Testis (tissue), 3 donors: ENCODE data around the gene ARHGAP31. TPM values are rescaled to one million over a fixed set of nuclear protein-coding genes. Genes with fewer than 3 reads are reported as not detected.

Experiments
- DNase-seq: peaks from one replicate; pipeline ENCODE4 v3.0.0-alpha.2; 2019
- H3K27ac ChIP-seq, 2 donors: fragments of 200-600 bp; sonication (generic); one replicate each; pipeline ENCODE4 v1.5.1; 2019
- H3K27me3 ChIP-seq: fragments of 200-600 bp; sonication (generic); one replicate; pipeline ENCODE4 v1.5.1; 2019
- H3K36me3 ChIP-seq: fragments of 200-600 bp; sonication (generic); one replicate; pipeline ENCODE4 v1.5.1; 2017; ENCODE audit warnings: low read depth; ENCODE audit errors: missing control alignments
- H3K4me1 ChIP-seq: fragments of 200-600 bp; sonication (generic); one replicate; pipeline ENCODE4 v1.5.1; 2019
- H3K4me3 ChIP-seq, 2 donors: fragments of 200-600 bp; sonication (generic); one replicate each; pipeline ENCODE4 v1.5.1; 2017 to 2019
- H3K9me3 ChIP-seq: fragments of 200-600 bp; sonication (generic); one replicate; pipeline ENCODE4 v1.5.1; 2017
- POLR2A ChIP-seq: fragments of 450-650 bp; IDR thresholded peaks from one replicate; pipeline ENCODE4 v1.6.1; 2017; ENCODE audit warnings: antibody characterized with exemption, mild to moderate bottlenecking, moderate library complexity
- WGBS, 2 donors: methylation state at CpG; one replicate each; pipeline ENCODE4 v1.1.5; 2018; 5-methylcytosine and 5-hydroxymethylcytosine counted together
- intact Hi-C: fragments of 100-400 bp; cut with DNase I; formaldehyde crosslinking; loops from one replicate; pipeline ENCODE4 v1.15.1; 2023; ENCODE audit warnings: low total_unique reads
- polyA plus RNA-seq: library from polyadenylated mRNA; stranded (reverse); fragments of 350-450 nt; fragmentation: Illumina TruSeq; extraction: RNeasy Lipid Tissue Mini Kit (QIAGEN cat#74804); gene quantifications from one replicate; pipeline ENCODE4 v1.2.3, GENCODE V29; 2014; ENCODE audit warnings: low read depth, low replicate concordance; ENCODE audit not compliant: insufficient read depth
- total RNA-seq, 2 donors: library from RNA; depleted of rRNA; stranded (reverse); fragments of >200 nt; gene quantifications; one replicate each; pipeline ENCODE4 v1.2.3, GENCODE V29; 2016
- TF ChIP-seq, protein P1 (sequence below), 3 experiments: fragments of 450-650 bp in 2 of 3; fragments of 200-600 bp in 1 of 3; sonication (generic) in 1 of 3; IDR thresholded peaks; one replicate each; pipeline ENCODE4 v1.5.1; 2016 to 2019; ENCODE audit warnings: antibody characterized with exemption in 3 of 3, mild to moderate bottlenecking in 2 of 3, moderate library complexity in 1 of 3

Gene ARHGAP31
- total and polyA plus RNA-seq, 3 donors from 2014 or later, result 5.2 to 6.2 (median 5.6) TPM

DNA sequence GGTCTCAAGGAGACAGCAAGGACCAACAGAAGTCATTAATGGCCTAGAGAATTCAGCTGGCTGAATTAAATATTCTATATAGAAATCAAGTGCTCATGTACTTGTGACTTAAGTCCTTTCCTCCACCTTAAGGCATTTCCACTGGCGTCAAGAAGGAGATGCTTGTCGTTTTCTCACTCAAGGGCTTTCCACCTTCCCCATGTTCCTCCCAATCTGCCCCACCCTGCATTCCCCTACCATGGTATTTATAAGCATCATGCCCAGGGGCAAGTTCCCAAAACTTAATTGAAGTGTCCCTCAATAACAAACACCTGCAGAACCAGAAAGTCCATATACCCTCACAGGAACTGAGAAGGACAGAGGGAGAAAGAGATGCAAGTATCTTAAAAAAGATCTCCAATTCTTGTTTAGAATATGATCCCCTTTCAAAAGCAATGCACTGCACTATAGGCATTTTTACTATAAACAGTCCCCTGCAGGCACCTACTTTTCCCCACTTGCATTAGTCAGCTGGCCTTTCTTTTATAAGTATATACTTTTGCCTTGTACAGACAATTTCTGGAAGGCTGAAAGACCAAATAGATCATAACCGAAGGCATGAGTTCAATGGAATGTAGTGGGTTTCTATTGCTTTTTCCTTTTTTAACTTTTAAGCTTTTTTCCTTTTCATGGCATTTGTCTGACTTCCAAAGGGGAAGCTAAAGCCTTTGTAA is 139.6 kb downstream of the ARHGAP31 start:
- no peak overlapping the region for H3K4me3 ChIP-seq
- no peaks in the 10 kb centered on the region for H3K36me3 ChIP-seq
- intact Hi-C loops, result no loop called here
- no peaks in the 10 kb centered on the region for H3K9me3 ChIP-seq
- TF ChIP-seq POLR2A, result no peak
- TF ChIP-seq, protein P1, sequence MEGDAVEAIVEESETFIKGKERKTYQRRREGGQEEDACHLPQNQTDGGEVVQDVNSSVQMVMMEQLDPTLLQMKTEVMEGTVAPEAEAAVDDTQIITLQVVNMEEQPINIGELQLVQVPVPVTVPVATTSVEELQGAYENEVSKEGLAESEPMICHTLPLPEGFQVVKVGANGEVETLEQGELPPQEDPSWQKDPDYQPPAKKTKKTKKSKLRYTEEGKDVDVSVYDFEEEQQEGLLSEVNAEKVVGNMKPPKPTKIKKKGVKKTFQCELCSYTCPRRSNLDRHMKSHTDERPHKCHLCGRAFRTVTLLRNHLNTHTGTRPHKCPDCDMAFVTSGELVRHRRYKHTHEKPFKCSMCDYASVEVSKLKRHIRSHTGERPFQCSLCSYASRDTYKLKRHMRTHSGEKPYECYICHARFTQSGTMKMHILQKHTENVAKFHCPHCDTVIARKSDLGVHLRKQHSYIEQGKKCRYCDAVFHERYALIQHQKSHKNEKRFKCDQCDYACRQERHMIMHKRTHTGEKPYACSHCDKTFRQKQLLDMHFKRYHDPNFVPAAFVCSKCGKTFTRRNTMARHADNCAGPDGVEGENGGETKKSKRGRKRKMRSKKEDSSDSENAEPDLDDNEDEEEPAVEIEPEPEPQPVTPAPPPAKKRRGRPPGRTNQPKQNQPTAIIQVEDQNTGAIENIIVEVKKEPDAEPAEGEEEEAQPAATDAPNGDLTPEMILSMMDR (IDR thresholded peaks at IDR 0.05), result no peak
- no peaks in the 10 kb centered on the region for H3K4me1 ChIP-seq
- no peak overlapping the region for H3K27ac ChIP-seq
- H3K27me3 ChIP-seq, result no peaks in the 10 kb centered on the region
- no peak for DNase-seq
- 97 to 99% methylated on average over 3 of the region's 3 CpGs for WGBS, 2 donors

DNA sequence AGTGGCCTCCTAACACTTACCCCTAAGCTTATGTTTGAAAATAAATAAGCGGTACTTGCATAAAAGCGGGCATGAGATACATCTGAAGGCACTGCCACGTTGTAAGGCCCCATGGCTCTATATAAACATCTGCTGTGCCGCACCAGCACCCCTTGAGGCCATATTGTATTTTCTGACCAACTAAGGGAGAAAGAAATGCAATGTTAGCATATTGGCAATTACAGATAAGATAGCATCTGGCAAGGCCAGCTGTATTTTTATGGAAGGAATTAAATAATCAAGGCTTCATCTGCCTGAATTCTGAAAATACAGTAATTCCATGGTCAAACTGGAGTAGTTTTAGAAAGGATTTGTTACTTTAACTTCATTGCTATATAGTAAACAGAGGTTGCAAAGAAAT is 140.5 kb downstream of the ARHGAP31 start:
- intact Hi-C loops, result no loop called here
- DNase-seq, result no peak
- WGBS, 2 donors, result 94 to 98% methylated on average over 4 of the region's 4 CpGs
- no peaks in the 10 kb centered on the region for H3K4me1 ChIP-seq
- no peak overlapping the region for H3K27ac ChIP-seq
- TF ChIP-seq, protein P1 (IDR thresholded peaks at IDR 0.05), result no peak
- TF ChIP-seq POLR2A, result no peak
- H3K36me3 ChIP-seq, result no peaks in the 10 kb centered on the region
- no peak overlapping the region for H3K4me3 ChIP-seq
- H3K27me3 ChIP-seq, result no peaks in the 10 kb centered on the region
- no peaks in the 10 kb centered on the region for H3K9me3 ChIP-seq

DNA sequence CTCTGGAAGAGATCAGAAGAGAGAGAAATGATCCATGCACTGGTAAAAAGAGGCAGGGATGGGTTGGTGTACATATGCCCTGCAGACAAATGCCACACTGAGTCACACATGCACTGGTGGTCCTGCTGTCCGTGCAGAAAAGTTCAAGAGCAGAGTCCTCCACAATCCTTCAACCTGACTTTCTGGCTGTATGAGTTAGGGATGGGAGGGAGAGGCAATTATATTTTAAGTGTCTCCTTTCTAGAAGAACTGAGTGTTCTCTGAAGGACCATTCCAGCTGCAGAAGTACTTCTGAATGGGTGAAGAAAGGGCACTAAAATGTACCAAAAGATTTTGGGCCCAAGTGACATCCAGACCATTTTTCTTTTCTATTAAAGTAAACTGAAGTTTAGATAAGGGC is 142.8 kb downstream of the ARHGAP31 start:
- no peaks in the 10 kb centered on the region for H3K4me1 ChIP-seq
- no peak overlapping the region for H3K27ac ChIP-seq
- H3K9me3 ChIP-seq, result no peaks in the 10 kb centered on the region
- DNase-seq, result no peak
- no peaks in the 10 kb centered on the region for H3K36me3 ChIP-seq
- no peaks in the 10 kb centered on the region for H3K27me3 ChIP-seq
- H3K4me3 ChIP-seq, result no peak overlapping the region
- 79 to 85% methylated on average over 1 of the region's 1 CpG for WGBS, 2 donors
- intact Hi-C loops, result no loop called here
- TF ChIP-seq, protein P1 (IDR thresholded peaks at IDR 0.05), result no peak
- no peak for TF ChIP-seq POLR2A

DNA sequence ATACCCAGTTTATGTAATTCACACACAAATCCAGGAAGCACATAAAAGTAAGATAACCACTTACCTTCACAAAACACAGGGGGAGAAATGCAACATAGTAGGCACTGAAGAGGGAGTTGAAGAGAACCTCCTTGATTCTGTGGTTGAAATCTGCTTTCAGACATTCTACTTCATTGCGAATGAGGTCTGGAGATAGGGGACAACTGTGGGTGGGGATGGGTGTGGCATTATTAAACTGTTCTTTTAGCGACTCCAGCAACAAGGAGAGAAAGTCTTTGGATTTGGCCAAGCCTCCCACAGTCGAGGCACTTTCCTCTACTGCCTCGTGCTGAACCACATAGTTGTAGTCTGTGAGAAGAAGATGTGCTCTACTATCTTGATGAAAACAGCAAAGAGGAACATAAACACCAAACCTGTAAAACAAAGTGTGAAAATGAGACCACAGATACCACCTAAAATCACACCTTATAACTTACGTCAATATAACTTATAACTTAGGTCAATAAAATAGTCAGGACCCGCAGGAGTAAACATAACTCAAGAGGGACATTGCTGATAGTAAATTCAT is 143.6 kb downstream of the ARHGAP31 start:
- H3K27me3 ChIP-seq, result no peaks in the 10 kb centered on the region
- H3K4me1 ChIP-seq, result no peaks in the 10 kb centered on the region
- no peak overlapping the region for H3K27ac ChIP-seq
- no peaks in the 10 kb centered on the region for H3K36me3 ChIP-seq
- 77 to 82% methylated on average over 6 of the region's 6 CpGs for WGBS, 2 donors
- intact Hi-C loops, result no loop called here
- no peak for DNase-seq
- TF ChIP-seq, protein P1 (IDR thresholded peaks at IDR 0.05), result no peak
- TF ChIP-seq POLR2A, result no peak
- H3K9me3 ChIP-seq, result no peaks in the 10 kb centered on the region
- no peak overlapping the region for H3K4me3 ChIP-seq

DNA sequence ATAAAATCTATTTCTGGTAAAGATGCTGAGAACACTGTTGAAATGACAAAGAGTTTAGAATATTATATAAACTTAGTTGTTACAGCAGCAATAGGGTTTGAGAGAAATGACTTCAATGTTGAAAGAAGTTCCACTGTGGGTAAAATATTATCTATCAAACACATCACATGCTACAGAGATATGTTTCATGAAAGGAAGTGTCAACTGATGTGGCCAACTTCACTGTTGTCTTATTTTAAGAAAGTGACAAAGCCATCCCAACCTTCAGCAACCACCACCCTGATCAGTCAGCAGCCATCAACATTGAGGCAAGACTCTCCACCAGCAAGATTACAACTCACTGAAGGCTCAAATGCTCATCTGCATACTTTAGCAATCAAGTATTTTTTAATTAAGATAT is 149.0 kb downstream of the ARHGAP31 start:
- H3K4me1 ChIP-seq, result no peaks in the 10 kb centered on the region
- TF ChIP-seq, protein P1 (IDR thresholded peaks at IDR 0.05), result no peak
- TF ChIP-seq POLR2A, result no peak
- H3K9me3 ChIP-seq, result no peaks in the 10 kb centered on the region
- no peak overlapping the region for H3K27ac ChIP-seq
- no peaks in the 10 kb centered on the region for H3K27me3 ChIP-seq
- no peaks in the 10 kb centered on the region for H3K36me3 ChIP-seq
- H3K4me3 ChIP-seq, result no peak overlapping the region
- no peak for DNase-seq
- intact Hi-C loops, result no loop called here
